K562 (cell line): Measurements from ENCODE around the gene CALML6. TPM values are rescaled to one million over a fixed set of nuclear protein-coding genes. Genes with fewer than 3 reads are reported as not detected.

Experiments used
- BCOR ChIP-seq: fragments of 450-650 bp; IDR thresholded peaks from 2 replicates; pipeline ENCODE4 v1.6.1; 2016
- ESRRA ChIP-seq: fragments of 450-650 bp; IDR thresholded peaks from 2 replicates; pipeline ENCODE4 v1.6.1; 2014; ENCODE audit warnings: low read depth, mild to moderate bottlenecking, moderate library complexity, borderline replicate concordance
- EZH2 ChIP-seq: IDR thresholded peaks from 2 replicates; pipeline ENCODE4 v1.6.1; 2012; ENCODE audit warnings: low read depth, mild to moderate bottlenecking, inconsistent platforms, low read length, borderline replicate concordance
- FOXJ2 ChIP-seq: fragments of 200-800 bp; sonication (Bioruptor generic); IDR thresholded peaks from 2 replicates; pipeline ENCODE4 v1.6.1; 2016; ENCODE audit warnings: missing genetic modification characterization, missing compliant biosample characterization
- POLR2G ChIP-seq: fragments of 200-400 bp; formaldehyde crosslinking; IDR thresholded peaks from 2 replicates; pipeline ENCODE4 v1.6.1; 2017; ENCODE audit warnings: low read depth, mild to moderate bottlenecking, antibody characterized with exemption, low read length, moderate library complexity
- PRDM10 ChIP-seq: fragments of 450-650 bp; IDR thresholded peaks from 2 replicates; pipeline ENCODE4 v1.6.1; 2018; ENCODE audit not compliant: partially characterized antibody
- ZEB2 ChIP-seq: fragments of 450-650 bp; IDR thresholded peaks from 2 replicates; pipeline ENCODE4 v1.6.1; 2016
- polyA plus RNA-seq, 8 experiments: library from polyadenylated mRNA; depleted of rRNA in 4 of 8; stranded (reverse) in 5 of 8; unstranded in 3 of 8; fragments of >200 nt; fragmentation: Nextera tagmentation in 2 of 8; fragmentation: Illumina TruSeq in 1 of 8; extraction: Ambion mirVana in 2 of 8; extraction: Trizol in 1 of 8; gene quantifications; 2 replicates each; pipeline versions ENCODE4 v1.2.1 to v1.2.3, GENCODE V29; 2011 to 2014; ENCODE audit warnings: inconsistent platforms in 1 of 8, missing spikeins in 1 of 8
- total RNA-seq, 7 experiments: library from RNA; depleted of rRNA in 6 of 7; stranded (reverse); fragments of >200 nt in 6 of 7; fragmentation: Illumina TruSeq in 2 of 7; extraction: Trizol in 2 of 7; gene quantifications; 2 replicates each; pipeline versions ENCODE4 v1.2.1 to v1.2.3, GENCODE V29; 2011 to 2021; ENCODE audit warnings: low replicate concordance in 1 of 7
- TF ChIP-seq, protein P1 (sequence below): fragments of 450-650 bp; IDR thresholded peaks from 2 replicates; pipeline ENCODE4 v1.6.1; 2016; ENCODE audit warnings: mild to moderate bottlenecking, moderate library complexity

The CALML6 gene
- total and polyA plus RNA-seq, 9 of the 15 experiments (the other 6 are each of a cell fraction or from before 2014, with no cell fraction given), result 0.14 TPM; not detected in 8

GRCh38 chr1:1906185-1907097 is 8.6 kb upstream of the CALML6 start (continued):
- TF ChIP-seq, protein P1, sequence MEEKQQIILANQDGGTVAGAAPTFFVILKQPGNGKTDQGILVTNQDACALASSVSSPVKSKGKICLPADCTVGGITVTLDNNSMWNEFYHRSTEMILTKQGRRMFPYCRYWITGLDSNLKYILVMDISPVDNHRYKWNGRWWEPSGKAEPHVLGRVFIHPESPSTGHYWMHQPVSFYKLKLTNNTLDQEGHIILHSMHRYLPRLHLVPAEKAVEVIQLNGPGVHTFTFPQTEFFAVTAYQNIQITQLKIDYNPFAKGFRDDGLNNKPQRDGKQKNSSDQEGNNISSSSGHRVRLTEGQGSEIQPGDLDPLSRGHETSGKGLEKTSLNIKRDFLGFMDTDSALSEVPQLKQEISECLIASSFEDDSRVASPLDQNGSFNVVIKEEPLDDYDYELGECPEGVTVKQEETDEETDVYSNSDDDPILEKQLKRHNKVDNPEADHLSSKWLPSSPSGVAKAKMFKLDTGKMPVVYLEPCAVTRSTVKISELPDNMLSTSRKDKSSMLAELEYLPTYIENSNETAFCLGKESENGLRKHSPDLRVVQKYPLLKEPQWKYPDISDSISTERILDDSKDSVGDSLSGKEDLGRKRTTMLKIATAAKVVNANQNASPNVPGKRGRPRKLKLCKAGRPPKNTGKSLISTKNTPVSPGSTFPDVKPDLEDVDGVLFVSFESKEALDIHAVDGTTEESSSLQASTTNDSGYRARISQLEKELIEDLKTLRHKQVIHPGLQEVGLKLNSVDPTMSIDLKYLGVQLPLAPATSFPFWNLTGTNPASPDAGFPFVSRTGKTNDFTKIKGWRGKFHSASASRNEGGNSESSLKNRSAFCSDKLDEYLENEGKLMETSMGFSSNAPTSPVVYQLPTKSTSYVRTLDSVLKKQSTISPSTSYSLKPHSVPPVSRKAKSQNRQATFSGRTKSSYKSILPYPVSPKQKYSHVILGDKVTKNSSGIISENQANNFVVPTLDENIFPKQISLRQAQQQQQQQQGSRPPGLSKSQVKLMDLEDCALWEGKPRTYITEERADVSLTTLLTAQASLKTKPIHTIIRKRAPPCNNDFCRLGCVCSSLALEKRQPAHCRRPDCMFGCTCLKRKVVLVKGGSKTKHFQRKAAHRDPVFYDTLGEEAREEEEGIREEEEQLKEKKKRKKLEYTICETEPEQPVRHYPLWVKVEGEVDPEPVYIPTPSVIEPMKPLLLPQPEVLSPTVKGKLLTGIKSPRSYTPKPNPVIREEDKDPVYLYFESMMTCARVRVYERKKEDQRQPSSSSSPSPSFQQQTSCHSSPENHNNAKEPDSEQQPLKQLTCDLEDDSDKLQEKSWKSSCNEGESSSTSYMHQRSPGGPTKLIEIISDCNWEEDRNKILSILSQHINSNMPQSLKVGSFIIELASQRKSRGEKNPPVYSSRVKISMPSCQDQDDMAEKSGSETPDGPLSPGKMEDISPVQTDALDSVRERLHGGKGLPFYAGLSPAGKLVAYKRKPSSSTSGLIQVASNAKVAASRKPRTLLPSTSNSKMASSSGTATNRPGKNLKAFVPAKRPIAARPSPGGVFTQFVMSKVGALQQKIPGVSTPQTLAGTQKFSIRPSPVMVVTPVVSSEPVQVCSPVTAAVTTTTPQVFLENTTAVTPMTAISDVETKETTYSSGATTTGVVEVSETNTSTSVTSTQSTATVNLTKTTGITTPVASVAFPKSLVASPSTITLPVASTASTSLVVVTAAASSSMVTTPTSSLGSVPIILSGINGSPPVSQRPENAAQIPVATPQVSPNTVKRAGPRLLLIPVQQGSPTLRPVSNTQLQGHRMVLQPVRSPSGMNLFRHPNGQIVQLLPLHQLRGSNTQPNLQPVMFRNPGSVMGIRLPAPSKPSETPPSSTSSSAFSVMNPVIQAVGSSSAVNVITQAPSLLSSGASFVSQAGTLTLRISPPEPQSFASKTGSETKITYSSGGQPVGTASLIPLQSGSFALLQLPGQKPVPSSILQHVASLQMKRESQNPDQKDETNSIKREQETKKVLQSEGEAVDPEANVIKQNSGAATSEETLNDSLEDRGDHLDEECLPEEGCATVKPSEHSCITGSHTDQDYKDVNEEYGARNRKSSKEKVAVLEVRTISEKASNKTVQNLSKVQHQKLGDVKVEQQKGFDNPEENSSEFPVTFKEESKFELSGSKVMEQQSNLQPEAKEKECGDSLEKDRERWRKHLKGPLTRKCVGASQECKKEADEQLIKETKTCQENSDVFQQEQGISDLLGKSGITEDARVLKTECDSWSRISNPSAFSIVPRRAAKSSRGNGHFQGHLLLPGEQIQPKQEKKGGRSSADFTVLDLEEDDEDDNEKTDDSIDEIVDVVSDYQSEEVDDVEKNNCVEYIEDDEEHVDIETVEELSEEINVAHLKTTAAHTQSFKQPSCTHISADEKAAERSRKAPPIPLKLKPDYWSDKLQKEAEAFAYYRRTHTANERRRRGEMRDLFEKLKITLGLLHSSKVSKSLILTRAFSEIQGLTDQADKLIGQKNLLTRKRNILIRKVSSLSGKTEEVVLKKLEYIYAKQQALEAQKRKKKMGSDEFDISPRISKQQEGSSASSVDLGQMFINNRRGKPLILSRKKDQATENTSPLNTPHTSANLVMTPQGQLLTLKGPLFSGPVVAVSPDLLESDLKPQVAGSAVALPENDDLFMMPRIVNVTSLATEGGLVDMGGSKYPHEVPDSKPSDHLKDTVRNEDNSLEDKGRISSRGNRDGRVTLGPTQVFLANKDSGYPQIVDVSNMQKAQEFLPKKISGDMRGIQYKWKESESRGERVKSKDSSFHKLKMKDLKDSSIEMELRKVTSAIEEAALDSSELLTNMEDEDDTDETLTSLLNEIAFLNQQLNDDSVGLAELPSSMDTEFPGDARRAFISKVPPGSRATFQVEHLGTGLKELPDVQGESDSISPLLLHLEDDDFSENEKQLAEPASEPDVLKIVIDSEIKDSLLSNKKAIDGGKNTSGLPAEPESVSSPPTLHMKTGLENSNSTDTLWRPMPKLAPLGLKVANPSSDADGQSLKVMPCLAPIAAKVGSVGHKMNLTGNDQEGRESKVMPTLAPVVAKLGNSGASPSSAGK, result peak; percentile 57; the same call in 1 of the 2 replicates
- TF ChIP-seq PRDM10 (peak; percentile 79), EZH2 (no peak), POLR2G (no peak), BCOR (peak; percentile 34; the same call in 1 of the 2 replicates), ZEB2 (no peak), ESRRA (peak; percentile 97), FOXJ2 (tag) (no peak)
